GM18858 (cell line): ENCODE data around the gene AMBRA1.

Experiments used
- ATAC-seq: cut with Tn5 transposase; IDR thresholded peaks from one replicate; pipeline ENCODE4 v1.9.1; 2021; ENCODE audit not compliant: unreplicated experiment

The AMBRA1 gene

GRCh38 chr11:46450846-46451477, 142.9 kb downstream of the AMBRA1 start:
- ATAC-seq: no peak

GRCh38 chr11:46447544-46447943, 146.3 kb downstream of the AMBRA1 start:
- no peak for ATAC-seq

DNA sequence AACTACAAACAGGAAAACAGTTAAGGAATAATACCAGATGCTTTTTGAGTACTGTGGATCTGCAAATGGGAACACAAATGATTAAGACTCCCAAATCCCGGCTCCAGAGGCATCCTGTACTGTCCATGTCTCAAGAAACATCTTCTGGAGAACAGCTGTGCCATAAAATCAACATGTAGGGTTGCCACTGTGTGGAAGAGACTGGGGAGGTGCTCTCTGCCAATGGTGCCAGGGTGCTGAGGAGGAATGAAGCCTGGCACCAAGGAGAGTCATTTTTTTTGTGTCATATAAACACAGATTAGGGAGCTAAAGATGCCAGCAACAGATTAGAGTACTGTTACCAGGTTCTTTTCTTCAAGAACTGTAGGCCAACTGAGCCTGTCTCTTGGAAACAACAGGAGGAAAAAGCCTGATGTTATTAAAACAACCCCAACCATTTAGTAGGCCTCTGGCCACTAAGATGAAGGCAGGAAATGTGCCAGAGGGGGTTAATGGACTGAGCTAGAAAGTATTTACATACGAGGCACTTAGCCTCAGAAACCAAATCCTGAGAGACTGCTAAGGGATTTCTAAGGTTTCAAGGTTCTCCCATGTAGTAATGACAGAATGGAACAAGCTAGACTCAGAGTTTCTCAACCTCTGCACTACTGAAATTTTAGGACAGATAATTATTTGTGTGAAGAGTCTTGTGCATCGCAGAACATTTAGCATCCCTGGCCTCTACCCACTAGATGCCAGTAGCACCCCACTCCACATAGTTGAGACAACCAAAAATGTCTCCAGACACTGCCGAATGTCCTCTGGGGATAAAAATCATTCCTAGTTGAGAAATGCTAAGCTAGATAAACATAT, 147.7 kb downstream of the AMBRA1 start:
- ATAC-seq: no peak

DNA sequence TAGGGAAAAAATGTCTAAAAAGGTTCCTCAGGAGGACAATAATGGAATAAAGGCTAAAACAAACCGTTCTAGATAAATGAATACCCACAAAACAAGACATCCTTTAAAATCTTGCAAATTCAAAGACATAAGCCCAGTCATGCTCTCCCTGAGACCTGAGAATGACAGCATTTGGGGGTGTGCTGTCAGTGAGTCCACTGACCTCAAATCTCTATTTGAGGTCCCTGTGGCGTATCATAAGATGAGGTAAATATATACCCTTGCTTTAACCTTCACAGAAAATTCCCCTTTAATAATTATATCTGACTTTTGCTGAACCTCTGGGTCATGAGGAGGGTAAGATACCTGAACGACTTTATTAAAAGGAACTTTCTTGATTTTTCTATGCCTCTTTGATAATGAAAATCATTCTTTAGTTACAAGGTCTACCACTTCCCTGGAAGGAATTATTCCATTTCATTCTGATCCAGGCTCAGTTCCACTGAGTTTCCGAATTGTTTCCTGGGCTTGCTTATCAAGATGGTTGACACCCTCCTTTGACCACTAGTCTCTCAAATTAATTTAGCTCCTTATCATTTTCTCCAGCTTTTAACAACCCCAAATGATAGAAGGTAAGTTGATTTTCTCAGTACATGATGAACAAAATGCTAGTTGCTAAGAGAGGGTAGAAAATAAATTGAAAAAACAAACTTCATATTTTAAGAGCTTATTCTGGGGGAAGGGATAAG, 148.5 kb downstream of the AMBRA1 start:
- no peak for ATAC-seq

GRCh38 chr11:46444305-46444704, 149.5 kb downstream of the AMBRA1 start:
- ATAC-seq: no peak

DNA sequence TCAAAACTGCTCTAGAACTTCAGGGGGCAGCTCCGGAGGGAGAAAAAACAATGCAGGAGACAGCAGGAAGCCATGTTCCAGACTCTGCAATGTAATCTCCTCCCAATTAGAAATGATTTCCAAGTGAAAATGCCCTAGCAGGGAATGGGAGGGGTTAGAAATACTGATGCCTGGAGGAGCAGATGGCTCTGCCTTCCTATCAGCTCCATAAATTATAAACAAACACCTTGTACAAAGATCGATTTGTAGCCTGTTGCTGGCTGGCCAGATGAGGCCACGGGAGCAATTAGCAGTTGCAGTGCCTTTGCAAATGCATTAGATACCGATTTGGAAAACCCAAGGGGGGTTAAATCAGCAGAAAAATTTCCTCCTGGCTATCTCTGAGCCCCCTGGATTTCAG, 155.6 kb downstream of the AMBRA1 start:
- ATAC-seq: no peak

DNA sequence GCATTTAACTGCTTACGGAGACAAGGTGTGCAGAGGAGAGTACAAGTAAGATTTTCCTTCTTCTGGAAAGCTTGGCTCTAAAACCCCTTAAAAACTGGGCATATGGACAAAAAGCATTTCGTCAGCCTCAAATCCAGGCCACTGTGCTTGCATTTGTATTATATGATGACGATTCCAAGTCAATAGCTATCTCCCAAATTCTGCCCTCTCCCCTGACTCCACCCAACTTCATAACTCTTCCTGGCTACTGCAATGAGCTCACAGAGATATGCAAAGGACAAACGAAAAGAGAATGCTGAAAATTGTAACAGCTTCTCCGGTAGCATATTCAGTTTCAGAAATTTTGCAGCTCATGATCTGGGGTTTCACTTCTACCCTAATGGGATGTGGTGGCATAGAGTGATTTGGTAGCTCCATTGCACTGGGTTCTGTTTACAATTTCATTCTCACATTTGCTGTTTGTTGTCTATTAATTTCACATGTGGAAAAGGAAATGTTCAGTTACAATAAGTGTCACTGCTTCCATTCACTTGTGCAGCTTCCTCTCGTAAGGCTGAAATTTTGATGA, 156.6 kb downstream of the AMBRA1 start:
- no peak for ATAC-seq

- ATAC-seq: no peak
These were observed 157.7 kb downstream of the AMBRA1 start for GRCh38 chr11:46436113-46436512.

GRCh38 chr11:46435679-46436078, 158.1 kb downstream of the AMBRA1 start:
- ATAC-seq: no peak

DNA sequence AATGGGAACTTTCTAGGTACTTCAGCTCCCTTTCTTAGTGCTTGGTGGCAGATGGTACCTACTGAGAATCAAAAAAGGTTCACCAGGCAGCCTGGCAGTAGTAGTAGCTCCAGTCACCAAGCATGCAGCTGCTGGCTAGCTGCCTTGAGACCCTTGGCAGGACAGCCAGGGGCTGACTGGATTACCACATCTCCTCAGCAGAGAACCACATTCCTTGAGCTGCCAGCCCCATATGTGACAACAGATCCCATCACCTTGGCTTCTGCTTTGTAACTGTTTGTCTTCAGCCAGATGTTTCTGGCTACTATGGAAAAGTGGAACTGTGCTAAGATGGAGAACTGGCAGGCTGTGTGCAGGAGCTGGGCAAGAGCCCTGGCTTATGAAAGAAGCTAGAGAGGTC, 162.6 kb downstream of the AMBRA1 start:
- no peak for ATAC-seq

DNA sequence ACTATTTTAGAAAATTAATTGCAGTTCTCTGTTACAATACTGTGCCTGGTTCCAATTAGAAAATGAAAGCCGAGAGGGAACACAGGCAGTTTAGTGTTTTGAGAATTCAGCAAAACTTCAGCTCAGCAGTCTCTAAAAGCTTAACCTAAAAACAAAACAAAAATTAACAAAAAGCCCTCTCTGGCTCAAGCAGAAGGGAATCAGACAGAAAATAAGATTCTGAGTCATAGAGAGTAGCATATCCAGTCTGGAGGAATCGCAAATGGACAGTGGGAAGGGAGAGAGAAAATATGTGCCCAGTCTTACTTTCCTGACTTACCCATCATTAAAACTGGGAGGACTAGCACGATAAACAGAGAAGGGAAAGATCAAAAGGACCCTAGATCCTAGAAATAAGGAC, 164.1 kb downstream of the AMBRA1 start:
- ATAC-seq: no peak

GRCh38 chr11:46427364-46427763, 166.5 kb downstream of the AMBRA1 start:
- no peak for ATAC-seq

- no peak for ATAC-seq
These were observed 167.4 kb downstream of the AMBRA1 start for GRCh38 chr11:46426233-46426991.

- ATAC-seq: no peak
These were observed 171.2 kb downstream of the AMBRA1 start for GRCh38 chr11:46422588-46422987.

GRCh38 chr11:46421257-46421880, 172.5 kb downstream of the AMBRA1 start:
- ATAC-seq: no peak

DNA sequence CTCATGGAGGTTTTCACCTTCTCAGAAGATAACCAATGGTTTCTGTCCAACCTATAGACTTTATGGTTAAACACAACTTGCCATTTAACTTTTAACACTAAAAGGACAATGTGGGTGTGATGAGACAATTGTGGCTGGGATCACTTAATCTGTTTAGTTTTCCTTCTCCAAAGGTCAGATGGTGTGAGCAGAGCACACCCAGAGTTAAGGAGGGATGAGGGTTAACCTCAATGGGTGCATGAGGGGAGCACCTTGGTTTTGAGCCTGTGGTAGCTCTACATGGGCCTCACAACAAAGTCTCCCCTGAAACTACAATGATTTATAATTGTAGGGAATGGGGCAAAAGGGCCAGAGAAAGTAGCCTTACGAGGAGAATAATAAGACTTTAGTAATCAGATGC, 173.3 kb downstream of the AMBRA1 start:
- ATAC-seq: no peak

DNA sequence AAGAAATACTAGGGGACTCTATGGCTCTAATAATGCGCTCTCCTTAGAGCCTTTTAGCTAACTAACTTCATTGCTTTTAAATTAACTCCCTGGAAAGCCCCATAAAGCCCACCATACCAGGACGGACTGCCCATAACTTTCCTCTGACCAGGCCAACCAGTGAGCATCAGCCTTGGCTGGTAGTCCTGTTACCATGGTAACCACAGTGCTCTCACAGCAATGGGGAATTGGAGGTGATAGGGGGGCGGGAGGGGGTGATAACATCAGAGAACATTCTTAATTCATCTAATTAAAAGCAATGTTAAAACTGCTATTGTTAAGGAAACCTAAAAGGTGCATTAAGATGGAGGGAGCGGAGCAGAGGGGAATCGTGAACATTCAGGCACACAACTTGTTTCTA, 175.1 kb downstream of the AMBRA1 start:
- ATAC-seq: no peak

GRCh38 chr11:46417711-46418110, 176.1 kb downstream of the AMBRA1 start:
- ATAC-seq: no peak

- no peak for ATAC-seq
These were observed 178.9 kb downstream of the AMBRA1 start for GRCh38 chr11:46414879-46415278.

DNA sequence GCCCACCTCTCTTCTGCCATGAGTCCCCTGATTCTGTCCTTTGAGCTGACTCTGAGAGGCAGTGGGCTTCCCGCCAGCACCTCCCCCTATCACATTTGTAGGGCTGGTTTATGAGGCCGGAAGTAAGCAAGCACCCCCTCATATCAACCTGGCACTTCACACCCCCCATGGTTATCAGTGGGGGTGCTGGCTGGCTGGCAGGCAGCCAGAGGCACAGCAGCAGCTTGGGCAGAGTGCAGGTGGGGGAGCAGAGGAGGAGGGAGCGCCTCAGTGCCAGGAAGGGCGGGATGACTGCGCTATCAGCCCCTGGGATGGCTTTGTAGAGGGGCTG, 179.4 kb downstream of the AMBRA1 start:
- no peak for ATAC-seq
